NCI-H146 (cell line): ENCODE measurements around the gene TLE3.
"Not testable (repeated sequence)": the region's sequence is repeated elsewhere in the genome, so short reads cannot be mapped to it uniquely, and the experiment has no call there.

Source experiments
- DNase-seq: peaks from one replicate; lab custom pipeline; 2025; lab: John Stamatoyannopoulos, UW

The TLE3 gene

DNA sequence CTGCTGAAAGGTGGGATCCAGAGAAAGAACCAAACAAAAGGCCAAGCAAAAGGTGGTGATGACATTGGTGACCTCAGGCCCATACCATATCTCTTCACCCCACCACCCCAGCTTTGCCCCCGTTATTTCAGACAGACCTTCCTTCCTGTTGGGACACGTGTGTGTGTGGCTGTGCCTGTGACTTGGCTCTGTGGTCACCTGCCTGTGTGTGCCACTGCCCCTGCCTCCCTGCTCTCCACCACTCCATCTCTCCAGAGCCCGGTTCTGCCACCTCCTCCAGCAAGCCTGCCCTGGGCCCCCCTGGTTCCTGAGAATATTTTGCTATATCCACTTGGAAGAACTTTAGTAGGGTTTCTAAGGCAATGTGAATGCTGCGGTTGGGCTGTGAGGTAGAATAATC, 28.6 kb upstream of the TLE3 start:
- no peak for DNase-seq

DNA sequence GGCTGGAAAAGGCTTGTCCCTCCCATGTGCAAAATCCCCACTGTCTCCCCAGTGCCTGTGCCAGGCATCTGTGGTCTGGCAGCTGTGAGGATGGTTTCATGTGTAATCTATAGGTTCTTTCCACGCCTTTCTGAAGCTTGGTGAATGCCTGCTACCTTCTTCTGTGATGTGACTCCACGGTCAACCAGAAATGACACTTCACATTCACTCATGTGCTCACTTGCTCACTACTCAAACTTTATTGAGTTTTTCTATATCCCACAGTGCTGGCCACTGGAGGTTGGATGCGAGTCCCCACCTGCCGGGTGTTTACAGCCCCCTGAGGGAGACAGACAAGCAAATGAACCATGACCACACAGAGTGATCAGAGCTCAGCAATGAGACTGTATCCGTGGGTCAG, 27.9 kb upstream of the TLE3 start:
- DNase-seq = peak; percentile 33

GRCh38 chr15:70121624-70122302, 24.0 kb upstream of the TLE3 start:
- DNase-seq = no peak

DNA sequence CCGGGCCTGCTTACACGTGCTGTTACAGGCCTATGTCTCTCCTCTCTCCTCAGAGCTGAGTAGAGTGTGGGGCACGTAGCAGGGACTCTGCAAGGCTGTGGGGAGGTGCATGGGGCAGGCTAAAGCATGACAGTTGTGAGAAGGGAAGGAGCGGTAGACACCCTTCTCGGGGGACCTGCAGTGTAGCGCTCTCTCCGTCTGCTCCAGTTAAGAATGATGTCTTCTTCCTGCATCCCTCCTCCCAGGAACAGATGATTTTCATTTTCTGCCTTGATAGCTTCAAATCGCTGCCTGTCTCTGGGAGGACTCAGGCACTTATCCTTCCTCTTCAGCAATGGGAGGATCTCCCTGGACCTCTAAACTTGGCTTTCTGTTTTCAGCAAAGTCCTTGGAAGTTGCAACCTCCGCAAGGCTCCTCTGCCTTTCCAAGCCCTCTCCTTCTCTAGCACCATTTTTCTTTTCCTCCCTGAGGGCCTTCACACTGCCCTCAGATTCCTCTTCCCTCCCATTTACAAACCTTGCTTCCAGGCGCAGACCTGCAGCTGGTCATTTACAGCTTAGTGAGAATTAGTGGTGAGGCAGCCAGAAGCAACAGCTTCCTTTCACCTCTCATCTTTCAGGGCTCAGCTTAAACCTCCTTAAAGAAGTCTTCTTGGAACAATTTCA, 23.4 kb upstream of the TLE3 start:
- no peak for DNase-seq

- DNase-seq = no peak
Measured at GRCh38 chr15:70119911-70120508, 22.3 kb upstream of the TLE3 start.

DNA sequence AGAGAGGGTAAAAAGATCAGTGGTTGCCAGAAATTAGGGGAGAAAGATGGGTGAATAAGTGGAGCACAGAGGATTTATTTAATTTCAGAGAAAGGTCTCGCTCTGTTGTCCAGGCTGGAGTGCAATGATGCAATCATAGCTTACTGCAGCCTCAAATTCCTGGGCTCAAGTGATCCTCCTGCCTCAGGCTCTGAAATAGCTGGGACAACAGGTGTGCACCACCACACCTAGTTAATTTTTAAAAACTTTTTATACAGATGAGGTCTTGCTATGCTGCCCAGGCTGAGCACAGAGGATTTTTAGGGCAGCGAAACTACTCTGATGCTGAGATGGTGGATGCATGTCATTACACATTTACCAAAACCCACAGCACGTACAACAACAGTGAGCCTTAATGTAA, 20.9 kb upstream of the TLE3 start:
- no peak for DNase-seq

- DNase-seq = no peak
Measured at GRCh38 chr15:70116317-70116716, 18.6 kb upstream of the TLE3 start.

GRCh38 chr15:70114221-70114620, 16.5 kb upstream of the TLE3 start:
- DNase-seq = no peak

DNA sequence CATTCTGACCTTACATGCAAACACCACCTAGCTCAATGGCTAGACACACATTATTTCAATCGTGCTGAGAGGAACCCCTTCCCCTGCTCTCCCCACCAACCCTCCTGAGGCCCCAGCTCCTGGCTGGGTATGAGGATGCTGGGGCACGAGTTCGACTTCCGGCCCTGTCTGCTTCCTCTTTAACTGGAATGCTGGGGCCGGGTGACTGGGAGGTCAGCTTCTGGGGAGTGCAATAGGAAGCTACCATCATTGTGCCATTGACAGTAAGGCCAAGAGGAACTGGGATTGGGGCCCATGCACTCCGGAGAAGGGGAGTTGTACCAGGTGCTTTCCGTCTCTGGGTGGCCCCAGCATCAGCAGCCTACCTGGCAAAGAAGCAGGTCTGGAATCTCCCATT, 15.6 kb upstream of the TLE3 start:
- DNase-seq = no peak

GRCh38 chr15:70112572-70113303, 15.0 kb upstream of the TLE3 start:
- DNase-seq = not testable (repeated sequence)

DNA sequence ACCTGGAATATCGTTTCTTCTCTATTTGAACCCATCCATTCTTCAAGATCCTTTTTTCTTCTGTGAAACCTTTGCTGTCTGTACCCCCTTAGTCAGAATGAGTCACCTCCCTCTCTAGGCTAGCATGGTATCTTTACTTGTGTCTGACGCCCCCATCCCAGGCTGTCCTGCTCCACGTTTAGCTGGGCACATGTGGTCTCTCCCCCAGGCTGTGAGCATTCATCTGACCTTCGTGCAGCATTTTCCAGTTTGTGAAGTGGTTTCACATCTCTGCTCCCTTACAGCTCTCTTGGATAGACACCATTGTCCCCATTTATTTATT, 14.3 kb upstream of the TLE3 start:
- DNase-seq = no peak

GRCh38 chr15:70111203-70112073, 13.7 kb upstream of the TLE3 start:
- DNase-seq = peak; percentile 75

GRCh38 chr15:70109978-70110377, 12.3 kb upstream of the TLE3 start:
- DNase-seq = no peak

GRCh38 chr15:70109531-70109930, 11.8 kb upstream of the TLE3 start:
- DNase-seq = no peak

GRCh38 chr15:70103880-70104626, 6.3 kb upstream of the TLE3 start:
- peak; percentile 63 for DNase-seq

- no peak for DNase-seq
Measured at GRCh38 chr15:70102827-70103226, 5.1 kb upstream of the TLE3 start.

GRCh38 chr15:70101459-70102113, 3.9 kb upstream of the TLE3 start:
- DNase-seq = peak; percentile 92

- peak; percentile 47 for DNase-seq
Measured at GRCh38 chr15:70100474-70101341, 3.0 kb upstream of the TLE3 start.

- DNase-seq = peak; percentile 39
Measured at GRCh38 chr15:70099967-70100473, 2.3 kb upstream of the TLE3 start.
